A673 (cell line): Measurements from ENCODE around the gene JAGN1.

Experiments used
- EZH2 ChIP-seq: fragments of 200-600 bp; sonication (generic); IDR thresholded peaks from 2 replicates; pipeline ENCODE4 v1.6.1; 2017; ENCODE audit warnings: borderline replicate concordance, low read depth, mild to moderate bottlenecking, mixed read lengths, antibody characterized with exemption, low read length; ENCODE audit not compliant: poor library complexity, severe bottlenecking
- TF ChIP-seq, protein P1 (sequence below): fragments of 300-800, 200-600 bp; sonication (generic); conservative IDR thresholded peaks from 2 replicates; pipeline ENCODE4 v1.5.1; 2017; ENCODE audit warnings: low read depth, mild to moderate bottlenecking, antibody characterized with exemption, low read length, moderate library complexity, mixed read lengths

DNA sequence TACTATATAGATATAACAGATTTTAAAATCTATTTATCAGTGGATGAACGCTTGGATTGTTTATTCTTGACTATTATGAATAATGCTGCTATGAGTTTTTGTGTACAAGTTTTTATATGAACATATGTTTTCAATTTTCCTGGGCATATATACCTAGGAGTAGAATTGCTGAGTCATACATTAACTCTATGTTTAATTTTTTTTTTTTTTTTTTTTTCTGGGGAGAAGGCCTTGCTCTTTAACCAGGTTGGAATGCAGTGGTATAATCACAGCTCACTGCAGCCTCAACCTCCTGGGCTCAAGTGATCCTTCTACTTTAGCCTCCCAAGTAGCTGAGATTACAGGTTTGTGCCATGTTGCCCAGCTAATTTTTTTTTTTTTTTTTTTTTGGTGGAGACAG is 19.4 kb upstream of the JAGN1 start:
- TF ChIP-seq, protein P1, sequence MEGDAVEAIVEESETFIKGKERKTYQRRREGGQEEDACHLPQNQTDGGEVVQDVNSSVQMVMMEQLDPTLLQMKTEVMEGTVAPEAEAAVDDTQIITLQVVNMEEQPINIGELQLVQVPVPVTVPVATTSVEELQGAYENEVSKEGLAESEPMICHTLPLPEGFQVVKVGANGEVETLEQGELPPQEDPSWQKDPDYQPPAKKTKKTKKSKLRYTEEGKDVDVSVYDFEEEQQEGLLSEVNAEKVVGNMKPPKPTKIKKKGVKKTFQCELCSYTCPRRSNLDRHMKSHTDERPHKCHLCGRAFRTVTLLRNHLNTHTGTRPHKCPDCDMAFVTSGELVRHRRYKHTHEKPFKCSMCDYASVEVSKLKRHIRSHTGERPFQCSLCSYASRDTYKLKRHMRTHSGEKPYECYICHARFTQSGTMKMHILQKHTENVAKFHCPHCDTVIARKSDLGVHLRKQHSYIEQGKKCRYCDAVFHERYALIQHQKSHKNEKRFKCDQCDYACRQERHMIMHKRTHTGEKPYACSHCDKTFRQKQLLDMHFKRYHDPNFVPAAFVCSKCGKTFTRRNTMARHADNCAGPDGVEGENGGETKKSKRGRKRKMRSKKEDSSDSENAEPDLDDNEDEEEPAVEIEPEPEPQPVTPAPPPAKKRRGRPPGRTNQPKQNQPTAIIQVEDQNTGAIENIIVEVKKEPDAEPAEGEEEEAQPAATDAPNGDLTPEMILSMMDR = no peak
- TF ChIP-seq EZH2 = no peak
